Keratinocyte (primary cell): Measurements from ENCODE around the gene ATP11A.

Source experiments
- CTCF ChIP-seq, 3 experiments: IDR thresholded peaks in 1 of 3; conservative IDR thresholded peaks in 1 of 3; optimal IDR thresholded peaks in 1 of 3; 2 replicates in 2 of 3; 3 replicates in 1 of 3; pipeline versions ENCODE3 to v1.5.1; 2011; ENCODE audit warnings: low read length in 3 of 3, mild to moderate bottlenecking in 3 of 3, moderate library complexity in 2 of 3, control low read depth in 1 of 3, inconsistent platforms in 1 of 3; ENCODE audit not compliant: insufficient read depth in 2 of 3; ENCODE audit errors: extremely low read depth in 1 of 3
- EZH2 ChIP-seq: IDR thresholded peaks from one replicate; pipeline ENCODE4 v1.6.1; 2012; ENCODE audit warnings: inconsistent platforms, mild to moderate bottlenecking, low read length, moderate library complexity

GRCh38 chr13:112702341-112702985 lies 12.6 kb downstream of the ATP11A start:
- TF ChIP-seq CTCF (optimal IDR thresholded peaks at IDR 0.05 in 1 of 3, IDR thresholded peaks at IDR 0.05 in 1 of 3, conservative IDR thresholded peaks at IDR 0.05 in 1 of 3; ENCODE audit: extremely low read depth in 1 of 3, insufficient read depth in 2 of 3, low read length in 3 of 3) (no peak), EZH2 (no peak)
